Eye (tissue), 1 donor: ENCODE results near the gene ASB8.
A peak's percentile ranks its signal among the peaks of the same experiment; 100 is the strongest.
"Not testable (repeated sequence)": the region's sequence is repeated elsewhere in the genome, so short reads cannot be mapped to it uniquely, and the experiment has no call there.

Experiments used
- DNase-seq: peaks from one replicate; pipeline ENCODE4 v3.0.0-alpha.2; 2015

The ASB8 gene

DNA sequence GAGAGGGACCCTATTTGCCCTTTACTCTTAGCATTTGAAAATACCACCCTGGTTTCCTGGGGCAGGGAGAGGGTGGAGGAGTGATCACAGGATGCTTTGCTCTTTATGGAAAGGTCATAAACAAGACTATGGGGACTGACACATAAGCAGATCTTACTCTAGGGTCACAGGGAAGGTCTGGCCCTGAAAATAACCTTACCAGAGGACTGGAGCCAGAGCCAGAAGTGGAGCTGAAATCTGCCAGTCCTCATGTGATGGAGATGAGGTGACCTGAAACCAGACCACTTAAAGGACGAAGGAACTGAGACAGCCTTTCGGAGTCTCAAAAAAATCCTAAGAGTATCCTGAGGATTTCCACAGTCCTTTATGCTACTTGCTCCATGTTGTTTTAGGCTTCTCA, 25.8 kb downstream of the ASB8 start:
- DNase-seq, result no peak

DNA sequence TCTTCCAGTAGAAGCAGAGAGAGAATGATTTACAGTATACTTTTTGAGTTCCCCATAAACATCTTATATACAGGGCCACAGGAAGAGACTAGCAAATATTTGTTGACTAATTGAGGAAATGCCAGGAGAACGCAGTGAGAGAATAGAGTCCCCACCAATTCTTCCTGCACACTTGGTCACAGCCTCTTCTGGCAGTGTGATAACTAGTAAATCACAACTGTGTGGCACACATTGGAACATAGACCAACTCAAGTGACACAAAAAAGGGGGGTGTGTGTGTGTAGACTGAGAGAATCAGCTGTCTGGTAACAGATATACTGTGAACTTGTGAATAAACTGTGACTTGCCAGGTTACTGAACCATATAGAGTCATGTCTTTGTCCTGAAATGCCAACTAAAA, 27.9 kb downstream of the ASB8 start:
- DNase-seq, result no peak

DNA sequence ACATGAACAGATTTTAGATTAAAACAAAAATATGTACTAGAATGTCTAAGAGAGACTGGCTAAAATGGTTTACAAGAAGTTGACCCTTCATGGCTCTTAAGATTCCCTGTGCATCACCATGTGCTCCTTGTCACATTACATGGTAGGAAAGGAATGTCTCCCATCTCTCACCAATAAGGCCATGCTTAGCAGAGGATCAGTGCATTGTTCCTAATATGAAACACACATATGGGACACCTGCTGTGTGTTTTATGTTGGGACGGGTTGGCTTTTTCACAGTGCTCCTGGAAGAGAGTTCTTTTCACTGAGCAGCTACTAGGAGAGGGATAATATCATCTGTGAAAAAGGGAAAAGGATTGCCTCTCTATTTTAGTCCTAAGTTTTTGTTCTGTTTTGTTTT, 28.5 kb downstream of the ASB8 start:
- no peak for DNase-seq

DNA sequence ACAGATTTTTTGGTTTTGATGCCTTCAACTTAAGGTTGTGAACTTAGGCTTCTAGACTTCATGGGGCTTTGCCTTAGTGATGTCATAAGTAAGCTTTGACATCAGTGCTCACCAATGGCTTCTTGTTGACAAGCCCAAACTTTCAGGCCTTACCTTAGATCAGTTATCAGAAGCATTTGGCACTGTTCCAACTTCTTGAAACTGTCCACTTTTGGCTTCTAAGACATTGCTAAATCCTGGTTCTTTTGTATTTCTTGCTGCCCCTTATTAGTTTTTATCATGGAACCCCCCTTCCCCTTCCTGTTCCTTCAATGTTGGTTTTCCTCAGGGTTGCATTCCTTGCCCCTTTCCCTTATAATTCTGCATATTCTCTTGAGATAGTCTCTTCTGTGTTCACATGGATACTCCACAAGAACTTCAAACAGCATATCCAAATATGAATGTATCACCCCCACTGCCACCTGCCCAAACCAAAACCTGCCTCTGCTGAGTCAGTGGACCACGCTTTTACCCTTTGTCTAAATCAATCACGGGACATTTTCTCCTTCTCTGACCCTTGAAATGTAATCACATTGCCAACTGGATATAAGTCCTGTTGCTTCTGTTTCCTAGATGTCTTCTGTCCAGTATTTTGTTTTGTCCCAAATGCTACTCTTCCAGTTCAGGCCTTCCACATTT, 30.2 kb downstream of the ASB8 start:
- DNase-seq, result no peak

DNA sequence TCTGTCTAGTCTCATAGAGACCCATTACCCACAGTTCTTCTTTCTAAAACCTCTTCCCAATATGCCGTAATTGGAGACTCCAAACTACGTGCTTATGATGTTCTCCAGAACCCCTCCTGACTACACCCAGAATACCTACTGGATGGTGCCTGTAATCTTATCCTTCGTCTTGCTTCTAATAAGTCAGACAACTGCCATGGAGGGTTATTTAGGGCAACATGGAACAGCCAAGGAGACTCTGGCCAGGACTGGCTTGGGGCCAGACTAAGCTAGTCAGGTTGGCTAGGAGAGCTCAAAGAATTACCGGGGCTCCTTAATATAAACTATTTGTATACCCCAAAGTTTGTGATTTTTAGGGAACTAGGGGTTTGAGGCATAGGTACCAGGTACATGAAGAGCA, 31.3 kb downstream of the ASB8 start:
- DNase-seq, result no peak

GRCh38 chr12:48125542-48125941, 31.8 kb downstream of the ASB8 start:
- not testable (repeated sequence) for DNase-seq

GRCh38 chr12:48123169-48123568, 34.1 kb downstream of the ASB8 start:
- no peak for DNase-seq

- no peak for DNase-seq
These were observed 35.1 kb downstream of the ASB8 start for GRCh38 chr12:48122065-48122834.

DNA sequence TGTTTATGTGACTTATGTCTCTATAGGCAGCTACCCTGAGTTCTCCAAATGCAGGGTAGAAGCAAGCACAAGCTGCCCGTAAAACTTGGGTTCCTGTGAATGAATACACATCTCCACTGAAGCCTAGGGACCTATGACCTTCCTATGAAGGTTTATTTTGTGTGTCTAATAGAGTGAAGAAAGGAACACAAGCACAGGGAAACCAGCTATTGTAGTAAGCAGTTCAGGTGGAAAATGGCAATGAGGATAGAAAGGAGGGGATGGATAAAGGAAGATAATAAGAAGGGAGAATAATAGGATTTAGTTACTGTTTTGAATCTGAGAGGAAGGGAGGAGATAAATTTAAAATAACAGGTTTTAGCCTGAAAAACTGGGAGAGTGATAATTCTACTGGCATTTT, 35.8 kb downstream of the ASB8 start:
- DNase-seq, result peak; percentile 93

DNA sequence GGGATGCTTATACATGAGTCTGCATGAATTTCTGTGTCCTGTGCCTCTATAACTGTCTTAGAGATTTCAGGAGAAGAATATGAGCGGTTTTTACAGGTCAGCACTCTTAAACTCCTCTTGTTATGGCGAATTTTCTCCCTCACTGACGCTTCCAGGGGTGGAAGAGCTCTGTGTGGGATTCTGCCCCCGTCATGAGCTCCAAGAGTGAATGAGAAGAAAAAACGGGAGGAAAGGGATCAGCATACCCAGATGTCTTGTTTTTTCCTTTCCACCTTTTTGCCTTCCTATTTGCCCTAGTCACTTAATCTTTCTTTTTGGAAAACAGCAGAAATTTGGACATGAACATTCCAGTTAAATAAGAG, 37.5 kb downstream of the ASB8 start:
- no peak for DNase-seq

DNA sequence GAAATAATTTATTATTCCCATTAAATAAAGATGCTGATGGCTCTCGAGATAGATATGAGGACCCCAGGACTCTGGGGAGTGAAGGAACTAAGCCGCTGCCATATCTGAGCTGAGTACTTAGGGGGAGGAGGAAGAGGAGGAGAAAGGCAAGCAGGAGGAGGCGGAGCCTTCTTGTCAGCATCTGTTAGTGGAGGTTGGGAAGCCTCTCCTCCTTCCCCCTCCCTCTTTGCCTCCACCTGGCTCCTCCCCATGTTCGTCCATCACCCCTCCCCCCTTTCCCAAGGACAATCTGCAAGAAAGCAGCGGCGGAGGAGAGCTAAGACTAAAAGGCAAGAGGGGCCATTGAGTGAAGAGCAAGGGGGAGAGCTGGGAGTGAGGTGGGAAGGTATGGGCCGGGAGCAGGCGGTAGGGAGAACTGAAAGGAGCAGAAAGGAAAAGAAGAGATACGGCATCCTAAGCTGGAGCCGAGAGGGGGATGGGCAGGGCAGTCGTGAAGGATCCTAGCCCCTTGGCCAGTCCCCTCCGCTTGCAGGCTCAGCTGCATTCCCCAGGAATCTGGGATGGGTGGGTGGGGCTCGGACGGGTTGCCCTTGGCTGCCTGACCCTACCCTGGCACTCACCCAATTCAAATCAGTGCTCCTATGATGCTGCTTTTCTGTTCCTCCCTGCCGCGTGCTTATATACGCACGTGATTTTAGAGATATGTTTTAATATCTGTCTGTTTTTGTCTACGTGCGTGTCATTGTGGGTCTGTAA, 38.1 kb downstream of the ASB8 start, which contains the start of gene PFKM:
Gene PFKM, plus strand, starts transcription at position 287 of the 756 bp plus-strand sequence. CDS start 3,411 bp downstream, outside the sequence.
- peak; percentile 98 for DNase-seq

DNA sequence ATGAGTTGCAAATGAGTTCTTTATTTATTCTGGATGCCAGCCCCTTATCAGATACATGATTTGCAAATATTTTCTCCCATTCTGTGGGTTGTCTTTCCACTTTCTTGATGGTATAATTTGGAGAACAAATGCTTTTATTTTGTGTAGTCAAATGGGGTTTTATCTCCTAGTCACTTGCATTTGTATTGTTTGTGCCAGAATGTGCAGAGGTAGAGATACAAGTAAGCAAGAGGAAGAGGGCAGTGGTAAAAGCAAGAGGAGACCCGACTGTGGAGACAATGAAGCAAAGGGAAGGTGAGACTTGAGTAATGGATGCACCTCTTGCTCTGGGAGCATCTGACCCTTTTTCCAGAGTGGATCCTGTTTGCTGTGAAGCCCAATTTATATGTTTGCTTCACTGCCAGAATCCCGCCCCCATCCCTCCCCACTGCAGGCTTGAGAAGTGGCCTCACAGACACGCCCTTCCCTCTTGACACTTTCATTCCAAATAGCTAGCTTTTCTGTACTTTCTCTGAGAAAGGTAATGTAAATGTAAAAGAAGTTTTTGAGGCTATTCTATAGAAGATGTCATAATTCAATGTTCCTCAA, 38.9 kb downstream of the ASB8 start:
- no peak for DNase-seq

GRCh38 chr12:48115957-48116356, 41.4 kb downstream of the ASB8 start:
- DNase-seq, result no peak

DNA sequence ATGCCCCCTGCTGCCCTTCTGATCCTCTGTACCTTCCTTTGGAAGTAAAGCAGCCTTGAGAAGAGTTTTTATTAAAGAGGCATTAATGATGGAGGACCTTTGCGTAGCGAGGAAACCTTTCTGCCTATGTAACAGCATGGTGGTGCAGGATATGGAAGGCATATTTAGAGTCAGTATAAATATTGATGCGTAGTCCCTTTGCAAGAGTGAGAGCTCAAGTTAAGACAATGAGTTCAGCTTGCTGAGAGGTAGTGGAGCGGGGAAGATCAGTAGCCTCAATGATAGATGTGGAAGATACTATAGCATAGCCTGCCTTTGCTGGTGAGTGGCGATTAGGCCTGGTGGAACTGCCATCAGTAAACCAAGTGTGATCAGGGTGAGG, 46.0 kb downstream of the ASB8 start:
- not testable (repeated sequence) for DNase-seq

DNA sequence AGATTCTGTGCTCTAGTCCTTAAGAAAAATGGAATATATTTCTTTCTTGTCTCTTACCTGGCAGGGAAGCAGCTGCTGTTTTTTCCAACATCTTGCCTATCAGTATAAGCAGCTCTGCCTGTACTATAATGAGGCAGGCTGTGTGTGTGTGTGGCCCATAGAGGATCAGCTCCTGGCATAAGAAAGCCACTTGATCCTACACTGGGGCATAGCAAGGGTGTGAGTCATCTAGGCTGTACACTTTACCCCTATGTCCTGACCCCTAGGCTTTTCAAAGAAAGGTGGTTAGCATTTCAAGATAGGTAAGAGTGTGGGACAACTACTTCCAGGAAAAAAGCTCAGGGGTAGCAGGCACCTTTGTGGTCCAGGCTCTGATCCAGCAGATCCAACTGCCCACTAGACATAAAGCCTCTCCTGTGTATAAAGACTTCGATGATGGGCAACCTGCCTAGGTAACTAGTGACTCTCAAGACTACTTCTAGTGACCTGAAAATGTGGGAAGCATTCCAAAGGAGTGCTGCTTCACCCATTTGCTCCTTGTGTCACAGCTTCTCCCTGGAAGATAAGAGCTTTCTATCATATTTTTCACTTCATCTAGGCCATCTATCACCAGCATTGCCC, 46.5 kb downstream of the ASB8 start:
- DNase-seq, result no peak

DNA sequence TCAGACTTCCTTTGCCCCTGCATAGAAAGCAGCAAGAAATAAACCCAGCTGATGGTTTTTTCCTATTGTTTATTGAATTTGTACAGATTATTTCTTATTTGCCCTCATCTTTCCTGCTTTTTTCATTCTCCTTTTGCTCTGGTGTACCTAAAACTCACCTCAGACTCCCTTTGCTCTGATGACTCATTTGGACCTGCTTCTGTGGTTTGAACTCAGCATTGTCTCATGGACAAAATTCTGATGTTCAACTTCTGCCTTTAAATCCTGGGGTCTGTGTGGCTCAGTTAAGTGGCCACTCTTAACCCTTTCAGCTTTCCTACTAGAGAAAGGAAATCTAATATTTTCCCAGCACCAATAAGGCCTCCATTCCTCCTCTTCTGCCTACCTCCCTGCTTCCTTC, 47.9 kb downstream of the ASB8 start:
- DNase-seq, result no peak

DNA sequence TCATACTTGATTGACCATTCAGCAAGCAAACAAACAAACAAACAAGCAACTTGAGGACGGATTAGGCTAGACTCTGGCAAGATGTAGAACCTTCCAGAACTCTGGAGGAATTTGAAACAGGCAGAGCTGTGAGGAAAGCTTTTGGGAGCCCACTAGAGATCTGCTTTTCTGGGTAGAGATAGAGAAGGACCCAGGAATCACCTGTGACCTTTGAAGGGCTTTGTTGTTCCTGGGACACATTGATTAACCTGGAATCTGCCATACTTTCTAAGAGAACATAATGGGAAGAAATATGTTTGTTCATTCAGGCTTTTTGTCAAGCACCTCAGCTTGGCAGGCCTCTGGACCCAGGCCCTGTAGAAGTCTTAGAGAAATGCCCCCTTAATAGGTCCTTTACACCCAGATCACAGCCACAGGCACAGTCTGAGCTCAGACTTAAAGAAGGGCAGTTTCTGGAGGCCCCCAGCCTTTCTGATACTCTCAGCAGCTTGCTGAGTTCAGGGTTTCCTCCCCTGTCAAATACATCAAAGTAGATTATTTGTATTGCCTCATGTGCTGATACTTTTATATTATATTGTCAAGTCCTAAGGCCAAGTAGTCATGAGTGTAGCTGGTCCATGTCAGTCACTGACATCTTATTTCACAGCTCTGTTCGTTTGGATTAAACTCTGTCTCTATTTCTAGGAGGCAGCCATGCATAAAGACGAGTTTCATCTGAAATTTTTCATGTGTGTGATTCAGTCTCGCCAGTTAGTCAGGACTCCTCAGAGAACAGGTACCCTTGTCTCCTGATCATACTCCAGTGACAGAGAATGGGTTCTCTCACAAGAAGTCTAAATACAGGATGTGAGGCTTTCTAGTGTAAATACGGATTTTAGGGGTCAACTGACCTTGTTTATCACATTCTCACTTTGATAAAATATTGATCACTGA, 50.4 kb downstream of the ASB8 start:
- no peak for DNase-seq

DNA sequence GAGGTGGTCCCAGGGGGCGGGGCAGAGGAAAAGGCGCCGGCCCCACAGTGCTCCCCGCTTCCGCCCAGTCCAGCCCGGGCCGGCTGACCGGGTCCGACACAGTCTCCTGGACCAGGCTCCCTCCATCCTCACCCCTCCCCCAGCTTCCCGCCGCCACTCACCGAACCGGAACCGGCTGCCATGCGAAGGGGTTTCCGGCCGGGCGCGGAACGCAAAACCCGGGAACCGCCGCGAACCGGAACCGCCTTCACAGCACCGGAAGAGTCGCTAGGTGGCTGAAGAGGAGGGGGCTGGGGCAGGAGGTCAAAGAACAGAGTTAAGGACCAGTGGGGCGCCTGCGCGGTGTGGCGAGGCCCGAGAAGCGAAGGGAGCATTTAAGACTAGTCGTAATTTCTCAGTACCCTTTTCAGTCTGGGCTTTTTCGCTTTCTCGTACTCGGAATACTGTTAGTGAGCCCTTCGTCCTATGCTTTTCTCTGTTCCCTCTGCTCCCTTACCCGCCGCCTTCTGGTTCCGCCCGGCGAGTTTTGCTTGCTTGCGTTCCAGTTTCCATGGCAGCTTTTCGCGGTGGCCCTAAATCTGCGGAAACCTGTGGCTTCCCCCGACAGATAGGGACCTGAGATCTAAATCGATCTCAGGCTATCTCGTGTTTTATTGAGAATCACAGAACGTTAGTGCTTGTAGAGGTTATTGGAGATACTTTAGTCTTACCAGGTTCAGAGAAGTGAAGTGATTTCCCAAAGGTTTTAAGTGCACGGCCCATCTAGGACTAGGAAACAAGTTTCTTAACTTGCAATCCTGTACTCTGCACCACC, 51.2 kb downstream of the ASB8 start, which contains the start of gene SENP1:
Gene SENP1, minus strand, starts transcription at position 213 of the 814 bp plus-strand sequence. CDS start 4,607 bp downstream, outside the sequence.
- peak; percentile 95 for DNase-seq

DNA sequence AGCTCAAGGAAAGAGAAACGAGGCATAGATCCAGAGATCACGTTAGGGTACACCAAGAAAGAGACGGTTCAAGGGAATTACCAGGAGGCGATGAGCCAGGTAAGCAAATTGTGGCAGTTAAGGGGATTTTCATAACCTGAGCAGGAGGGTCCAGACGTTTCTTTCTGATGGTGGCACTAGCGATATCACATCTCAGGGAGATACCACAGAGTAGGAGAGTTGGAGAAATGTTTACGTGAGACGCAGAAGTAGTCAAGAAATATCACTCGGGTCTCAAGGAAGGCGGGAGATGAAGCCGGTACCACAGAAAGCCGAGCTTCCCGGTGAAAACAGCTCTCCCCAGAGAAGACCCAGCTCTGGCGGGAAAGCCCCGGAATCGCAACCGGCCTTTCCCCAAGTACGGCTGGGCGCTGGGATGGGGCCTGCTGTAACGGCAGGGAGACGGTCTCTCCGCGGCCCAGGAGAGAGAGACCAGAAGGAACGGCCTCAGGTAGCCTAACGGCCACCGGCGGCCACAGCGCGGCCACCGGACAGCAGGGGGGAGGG, 51.9 kb downstream of the ASB8 start:
- no peak for DNase-seq

DNA sequence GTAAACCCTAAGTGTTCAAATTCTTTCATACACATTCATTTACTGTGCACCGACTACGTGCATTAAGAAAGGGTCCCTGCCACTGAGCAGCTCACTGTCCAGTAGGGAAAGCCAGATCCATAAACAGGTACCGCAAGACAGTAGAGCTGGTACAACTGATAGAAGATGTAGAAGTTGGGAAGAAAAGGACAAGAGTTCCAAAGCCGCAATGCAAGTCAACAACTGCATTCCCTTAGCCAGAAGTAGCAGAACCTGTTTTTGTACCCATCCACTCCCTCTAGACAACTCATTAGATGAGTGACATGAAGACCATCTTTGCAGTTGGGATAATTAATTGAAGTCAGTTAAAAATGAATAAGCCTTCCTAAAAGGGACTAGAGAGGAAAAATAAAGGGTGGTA, 52.8 kb downstream of the ASB8 start:
- no peak for DNase-seq
